Duodenal mucosa (tissue), 2 donors: ENCODE data around the gene IL6ST.
"Not testable (repeated sequence)": the region's sequence is repeated elsewhere in the genome, so short reads cannot be mapped to it uniquely, and the experiment has no call there.

Source experiments
- H3K27ac ChIP-seq: one replicate; pipeline ENCODE4 v1.7.0; 2013; ENCODE audit warnings: low read depth, low read length
- H3K27me3 ChIP-seq, 2 donors: one replicate each; pipeline ENCODE4 v1.7.0; 2013; ENCODE audit warnings: low read length in 2 of 2, control low read depth in 1 of 2; ENCODE audit not compliant: insufficient read depth in 2 of 2, control insufficient read depth in 1 of 2
- H3K36me3 ChIP-seq, 2 donors: one replicate each; pipeline ENCODE4 v1.7.0; 2013; ENCODE audit warnings: low read length in 2 of 2, control low read depth in 1 of 2; ENCODE audit not compliant: insufficient read depth in 2 of 2, control insufficient read depth in 1 of 2
- H3K4me1 ChIP-seq, 2 donors: one replicate each; pipeline ENCODE4 v1.7.0; 2013; ENCODE audit warnings: low read length in 2 of 2, control low read depth in 1 of 2; ENCODE audit not compliant: insufficient read depth in 2 of 2, control insufficient read depth in 1 of 2
- H3K4me3 ChIP-seq, 2 donors: one replicate each; pipeline ENCODE4 v1.7.0; 2013; ENCODE audit warnings: low read length in 2 of 2, low read depth in 1 of 2
- H3K9ac ChIP-seq, 2 donors: one replicate each; pipeline ENCODE4 v1.7.0; 2013; ENCODE audit warnings: low read length in 2 of 2, low read depth in 1 of 2
- H3K9me3 ChIP-seq, 2 donors: one replicate each; pipeline ENCODE4 v1.7.0; 2013; ENCODE audit warnings: low read length in 2 of 2, control low read depth in 1 of 2; ENCODE audit not compliant: control insufficient read depth in 1 of 2

Gene IL6ST

DNA sequence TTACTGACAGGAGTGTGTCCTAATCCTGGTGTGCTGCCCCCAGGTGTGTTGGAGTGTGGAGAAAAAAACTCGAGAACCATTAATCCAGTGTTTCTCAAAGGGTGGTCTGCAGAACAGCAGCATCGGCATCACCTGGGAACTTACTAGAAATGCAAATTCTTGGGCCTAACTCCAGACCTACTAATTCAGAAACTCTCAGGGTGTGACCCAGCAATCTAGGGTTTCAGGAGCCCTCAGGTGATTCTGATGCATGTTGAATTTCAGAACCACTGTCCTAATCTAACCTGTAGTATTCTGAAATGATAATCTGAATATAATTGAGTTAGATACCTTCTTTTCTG, 30.0 kb upstream of the IL6ST start:
- Histone ChIP-seq H3K27me3 (no peaks in the 10 kb centered on the region), H3K9ac (no peak overlapping the region), H3K27ac (no peak overlapping the region), H3K4me1 (no peaks in the 10 kb centered on the region), H3K9me3 (no peaks in the 10 kb centered on the region), H3K4me3 (no peak overlapping the region), H3K36me3 (no peaks in the 10 kb centered on the region)

DNA sequence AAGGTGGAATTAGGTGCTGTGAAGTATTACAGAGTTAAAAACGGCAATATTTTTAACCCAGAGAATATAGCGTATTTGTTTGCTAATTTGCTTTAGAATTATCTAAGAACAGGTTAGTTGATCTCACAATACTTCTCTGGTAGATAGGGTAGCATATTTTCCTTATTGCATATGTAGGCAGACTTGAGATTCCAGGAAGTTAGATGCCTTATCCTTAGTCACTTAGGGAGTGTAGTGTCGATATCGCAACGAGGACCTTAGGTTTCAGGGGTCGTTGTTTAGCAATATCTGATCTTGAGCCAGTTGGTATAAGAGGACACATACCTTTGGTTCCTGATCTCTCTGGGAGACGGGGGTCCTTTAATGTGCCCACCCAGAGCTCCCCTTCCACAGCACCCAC, 28.5 kb upstream of the IL6ST start:
- H3K9ac ChIP-seq: no peak overlapping the region

DNA sequence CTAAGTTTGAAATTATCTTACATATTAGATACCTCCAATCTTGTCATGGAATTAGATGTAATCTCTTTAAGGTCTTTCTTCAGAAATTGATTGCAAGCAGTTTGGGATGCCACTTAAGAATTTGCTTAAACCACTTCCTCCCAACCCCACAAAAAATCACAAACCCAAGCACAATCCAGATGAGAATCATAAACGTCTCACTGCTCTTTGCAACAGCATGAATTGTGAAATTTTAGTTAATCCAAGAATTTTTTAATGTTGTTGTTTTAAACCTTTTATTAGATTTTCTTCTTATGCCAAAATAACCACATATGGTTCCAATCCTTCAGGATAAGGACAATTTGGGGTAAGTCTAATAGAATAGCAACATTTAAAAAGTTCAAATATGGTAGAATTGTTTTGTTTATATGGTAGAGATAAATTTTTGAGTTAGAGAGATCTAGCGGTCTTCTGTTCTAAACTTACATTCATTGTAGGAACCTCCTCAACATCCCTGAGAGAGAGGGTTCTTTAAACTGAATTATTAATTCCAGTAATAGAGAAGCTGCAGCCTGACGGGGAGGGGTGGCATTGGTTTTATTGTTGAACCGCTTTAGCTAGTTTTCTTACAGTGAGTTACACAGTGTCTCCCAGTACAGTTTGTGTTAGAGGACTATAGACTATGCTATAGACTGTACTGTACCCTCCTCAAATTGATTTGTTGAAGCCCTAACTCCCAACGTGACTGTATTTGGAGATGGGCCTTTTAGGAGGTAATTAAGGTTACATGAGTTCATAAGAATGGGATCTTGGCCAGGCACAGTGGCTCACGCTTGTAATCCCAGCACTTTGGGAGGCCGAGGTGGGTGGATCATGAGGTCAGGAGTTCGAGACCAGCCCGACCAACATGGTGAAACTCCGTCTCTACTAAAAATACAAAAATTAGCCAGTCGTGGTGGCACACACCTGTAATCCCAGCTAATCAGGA, 24.8 kb upstream of the IL6ST start:
- H3K27ac ChIP-seq: no peak overlapping the region
- H3K4me1 ChIP-seq: no peaks in the 10 kb centered on the region
- no peaks in the 10 kb centered on the region for H3K36me3 ChIP-seq
- no peak overlapping the region for H3K4me3 ChIP-seq
- no peaks in the 10 kb centered on the region for H3K9me3 ChIP-seq
- H3K9ac ChIP-seq: no peak overlapping the region
- no peaks in the 10 kb centered on the region for H3K27me3 ChIP-seq

More for the DNA sequence above, 28.5 kb upstream of the IL6ST start:
- no peaks in the 10 kb centered on the region for H3K9me3 ChIP-seq
- no peak overlapping the region for H3K4me3 ChIP-seq
- no peaks in the 10 kb centered on the region for H3K36me3 ChIP-seq
- H3K27me3 ChIP-seq: no peaks in the 10 kb centered on the region
- no peaks in the 10 kb centered on the region for H3K4me1 ChIP-seq
- H3K27ac ChIP-seq: no peak overlapping the region

DNA sequence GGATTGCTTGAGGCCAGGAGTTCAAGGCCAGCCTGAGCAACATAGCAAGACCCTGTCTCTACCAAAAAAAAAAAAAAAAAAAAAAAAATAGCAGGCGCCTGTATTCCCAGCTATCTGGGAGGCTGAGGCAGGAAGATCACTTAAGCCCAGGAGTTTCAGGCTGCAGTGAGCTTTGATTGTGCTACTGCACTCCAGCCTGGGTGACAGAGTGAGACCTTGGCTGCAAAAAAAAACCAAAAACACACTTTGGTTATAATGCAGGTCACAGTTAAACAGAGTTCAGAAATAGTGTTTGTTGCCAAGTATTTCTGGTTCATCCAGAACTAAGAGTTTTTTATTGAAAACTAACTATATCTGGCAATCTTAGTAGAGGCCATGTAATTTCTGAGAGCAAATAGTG, 24.1 kb upstream of the IL6ST start:
- Histone ChIP-seq H3K9me3 (no peaks in the 10 kb centered on the region), H3K27me3 (no peaks in the 10 kb centered on the region), H3K4me3 (no peak overlapping the region), H3K27ac (no peak overlapping the region), H3K4me1 (no peaks in the 10 kb centered on the region), H3K9ac (no peak overlapping the region), H3K36me3 (no peaks in the 10 kb centered on the region)

DNA sequence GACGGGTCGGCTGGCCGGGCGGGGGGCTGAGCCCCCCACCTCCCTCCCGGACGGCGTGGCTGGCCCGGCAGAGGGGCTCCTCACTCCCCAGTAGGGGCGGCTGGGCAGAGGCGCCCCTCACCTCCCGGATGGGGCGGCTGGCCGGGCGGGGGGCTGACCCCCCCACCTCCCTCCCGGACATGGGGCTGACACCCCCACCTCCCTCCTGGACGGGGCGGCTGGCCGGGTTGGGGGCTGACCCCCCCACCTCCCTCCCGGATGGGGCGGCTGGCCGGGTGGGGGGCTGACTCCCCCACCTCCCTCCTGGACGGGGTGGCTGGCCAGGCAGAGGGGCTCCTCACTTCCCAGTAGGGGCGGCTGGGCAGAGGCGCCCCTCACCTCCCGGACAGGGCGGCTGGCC, 19.9 kb upstream of the IL6ST start:
- not testable (repeated sequence) for H3K9me3 ChIP-seq, H3K27me3 ChIP-seq, H3K27ac ChIP-seq, H3K36me3 ChIP-seq, H3K4me3 ChIP-seq, H3K9ac ChIP-seq
- H3K4me1 ChIP-seq: peaks cover 8 to 13% of the 10 kb centered on the region in 2 donors

DNA sequence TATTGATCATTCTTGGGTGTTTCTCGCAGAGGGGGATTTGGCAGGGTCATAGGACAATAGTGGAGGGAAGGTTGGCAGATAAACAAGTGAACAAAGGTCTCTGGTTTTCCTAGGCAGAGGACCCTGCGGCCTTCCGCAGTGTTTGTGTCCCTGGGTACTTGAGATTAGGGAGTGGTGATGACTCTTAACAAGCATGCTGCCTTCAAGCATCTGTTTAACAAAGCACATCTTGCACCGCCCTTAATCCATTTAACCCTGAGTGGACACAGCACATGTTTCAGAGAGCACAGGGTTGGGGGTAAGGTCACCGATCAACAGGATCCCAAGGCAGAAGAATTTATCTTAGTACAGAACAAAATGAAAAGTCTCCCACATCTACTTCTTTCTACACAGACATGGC, 19.2 kb upstream of the IL6ST start:
- not testable (repeated sequence) for H3K9me3 ChIP-seq, H3K36me3 ChIP-seq, H3K4me3 ChIP-seq, H3K9ac ChIP-seq, H3K27me3 ChIP-seq, H3K27ac ChIP-seq
- peaks cover 8 to 13% of the 10 kb centered on the region in 2 donors for H3K4me1 ChIP-seq

DNA sequence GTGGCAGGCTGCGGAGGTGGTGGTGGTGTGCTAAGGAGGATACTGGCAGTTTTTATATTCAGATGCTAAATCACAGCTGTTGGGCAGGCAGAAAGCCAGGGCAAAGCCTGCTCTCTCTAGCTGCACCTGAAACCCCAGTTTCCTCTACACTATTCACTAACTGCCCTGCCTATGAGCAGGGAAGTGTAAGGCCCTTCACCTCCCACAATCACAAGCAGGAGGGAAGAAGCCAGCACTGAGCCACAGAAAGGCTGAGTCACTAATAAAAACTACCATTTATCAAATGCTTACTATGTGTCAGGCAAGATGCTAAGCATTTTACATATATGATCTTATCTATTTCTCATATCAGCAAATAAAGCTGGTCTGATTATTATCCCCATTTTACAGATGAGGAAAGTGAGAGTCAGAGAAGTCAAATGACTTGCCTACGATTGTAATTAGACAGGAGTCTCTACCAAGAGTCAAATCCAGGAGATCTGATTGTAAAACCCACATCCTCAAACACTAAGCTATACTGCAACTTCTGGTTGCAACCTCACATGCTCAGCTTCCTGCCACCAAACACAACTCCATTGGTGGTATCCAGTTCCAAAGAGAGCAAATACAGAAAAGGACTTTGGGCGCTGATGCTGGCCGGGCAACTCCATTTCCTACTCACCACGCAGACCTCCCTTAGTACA, 17.7 kb upstream of the IL6ST start:
- Histone ChIP-seq H3K27ac (no peak overlapping the region), H3K4me3 (no peak overlapping the region), H3K4me1 (peaks cover 8 to 13% of the 10 kb centered on the region in 2 donors), H3K36me3 (no peaks in the 10 kb centered on the region), H3K27me3 (no peaks in the 10 kb centered on the region), H3K9ac (no peak overlapping the region), H3K9me3 (no peaks in the 10 kb centered on the region)

DNA sequence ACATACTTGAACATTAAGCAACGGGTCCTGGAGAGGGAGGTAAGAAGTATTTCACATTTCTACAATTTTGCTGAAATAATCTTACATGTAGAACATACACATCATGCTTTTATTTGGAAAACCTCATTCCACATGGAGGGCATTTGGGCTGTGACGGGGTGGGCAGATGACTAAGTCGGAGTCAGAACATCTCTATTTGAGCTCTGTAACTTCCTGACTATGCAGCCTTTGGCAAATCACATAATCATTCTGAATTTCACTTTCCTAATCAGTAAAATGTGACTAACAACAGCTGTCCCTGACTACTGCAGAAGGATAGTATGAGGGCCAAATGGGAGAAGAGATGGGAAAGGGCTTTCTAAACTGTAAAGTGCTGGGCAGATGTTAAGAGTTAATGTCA, 17.1 kb upstream of the IL6ST start:
- Histone ChIP-seq H3K4me1 (peaks cover 8 to 13% of the 10 kb centered on the region in 2 donors), H3K36me3 (no peaks in the 10 kb centered on the region), H3K27me3 (no peaks in the 10 kb centered on the region), H3K9ac (no peak overlapping the region), H3K4me3 (no peak overlapping the region), H3K9me3 (no peaks in the 10 kb centered on the region), H3K27ac (no peak overlapping the region)

DNA sequence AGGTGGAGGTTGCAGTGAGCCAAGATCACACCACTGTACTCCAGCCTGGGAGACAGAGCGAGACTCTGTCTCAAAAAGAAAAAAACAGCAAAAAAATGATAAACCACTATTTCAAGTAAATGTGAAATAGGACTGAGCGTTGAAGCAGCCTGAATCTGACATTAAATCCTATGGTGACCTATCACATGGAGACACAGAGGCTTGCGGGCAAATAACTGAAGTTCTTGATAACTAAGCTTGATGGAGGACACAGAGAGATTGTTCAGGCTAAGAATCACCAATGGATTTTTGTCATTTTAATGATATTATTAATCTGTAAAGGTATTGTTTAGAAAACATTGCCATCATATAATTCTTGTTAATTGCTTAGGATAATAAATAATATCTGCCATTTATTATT, 15.7 kb upstream of the IL6ST start:
- Histone ChIP-seq H3K27ac (no peak overlapping the region), H3K36me3 (no peaks in the 10 kb centered on the region), H3K4me3 (no peak overlapping the region), H3K9me3 (no peaks in the 10 kb centered on the region), H3K4me1 (peaks cover 8 to 13% of the 10 kb centered on the region in 2 donors), H3K9ac (no peak overlapping the region), H3K27me3 (no peaks in the 10 kb centered on the region)

DNA sequence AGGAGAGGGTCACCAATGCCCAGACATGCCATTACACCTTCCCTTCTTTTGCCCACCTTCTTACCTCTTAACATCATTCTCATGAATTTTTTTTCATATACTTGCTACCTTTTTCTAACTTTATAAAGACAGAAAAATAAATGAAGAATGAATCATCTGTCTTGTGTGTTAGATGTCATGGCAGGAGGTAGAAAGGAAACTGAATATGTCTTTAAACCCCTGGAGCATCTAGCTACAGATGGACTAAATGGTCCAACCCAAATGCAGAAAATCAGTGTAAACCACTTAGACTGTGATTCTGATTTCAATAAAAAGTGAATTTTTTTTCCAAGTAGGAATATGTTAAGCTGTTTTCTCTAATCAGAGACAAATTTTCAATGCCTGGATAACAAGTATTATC, 11.8 kb upstream of the IL6ST start:
- no peaks in the 10 kb centered on the region for H3K36me3 ChIP-seq
- H3K4me1 ChIP-seq: peaks cover 0 to 12% of the 10 kb centered on the region in 2 donors
- H3K9ac ChIP-seq: no peak overlapping the region
- no peak overlapping the region for H3K4me3 ChIP-seq
- no peaks in the 10 kb centered on the region for H3K27me3 ChIP-seq
- no peaks in the 10 kb centered on the region for H3K9me3 ChIP-seq
- no peak overlapping the region for H3K27ac ChIP-seq
